ENCODE data around the gene DNM3.
"Not testable (repeated sequence)": the region's sequence is repeated elsewhere in the genome, so short reads cannot be mapped to it uniquely, and the experiment has no call there.

Gene DNM3

GRCh38 chr1:172345077-172345476 lies 503.8 kb downstream of the DNM3 start:
- no peak for DNase-seq

- no peak for DNase-seq
Observed at GRCh38 chr1:172347416-172347815, 506.1 kb downstream of the DNM3 start.

GRCh38 chr1:172350856-172351255 lies 509.6 kb downstream of the DNM3 start:
- DNase-seq: no peak

- DNase-seq: no peak
Observed at GRCh38 chr1:172351346-172351745, 510.0 kb downstream of the DNM3 start.

GRCh38 chr1:172351754-172352161 lies 510.5 kb downstream of the DNM3 start:
- DNase-seq: no peak

- DNase-seq: no peak
Observed at GRCh38 chr1:172352435-172352834, 511.1 kb downstream of the DNM3 start.

- no peak for DNase-seq
Observed at GRCh38 chr1:172354291-172355274, 513.3 kb downstream of the DNM3 start.

GRCh38 chr1:172356620-172357019 lies 515.3 kb downstream of the DNM3 start:
- no peak for DNase-seq

- DNase-seq: no peak
Observed at GRCh38 chr1:172357753-172358385, 516.6 kb downstream of the DNM3 start.

GRCh38 chr1:172359491-172359999 lies 518.2 kb downstream of the DNM3 start:
- no peak for DNase-seq

- DNase-seq: no peak
Observed at GRCh38 chr1:172360511-172360910, 519.2 kb downstream of the DNM3 start.

GRCh38 chr1:172360985-172361384 lies 519.7 kb downstream of the DNM3 start:
- DNase-seq: no peak

- no peak for DNase-seq
Observed at GRCh38 chr1:172363852-172364251, 522.6 kb downstream of the DNM3 start.

- DNase-seq: not testable (repeated sequence)
Observed at GRCh38 chr1:172371646-172372045, 530.3 kb downstream of the DNM3 start.

GRCh38 chr1:172373864-172374263 lies 532.6 kb downstream of the DNM3 start:
- DNase-seq: no peak

GRCh38 chr1:172375211-172375631 lies 533.9 kb downstream of the DNM3 start:
- DNase-seq: no peak

GRCh38 chr1:172376431-172376830 lies 535.1 kb downstream of the DNM3 start:
- DNase-seq: no peak

- DNase-seq: no peak
Observed at GRCh38 chr1:172377565-172377964, 536.3 kb downstream of the DNM3 start.

GRCh38 chr1:172378109-172378760 lies 536.9 kb downstream of the DNM3 start:
- no peak for DNase-seq

- DNase-seq: no peak
Observed at GRCh38 chr1:172380441-172381244, 539.3 kb downstream of the DNM3 start.

GRCh38 chr1:172381946-172382345 lies 540.6 kb downstream of the DNM3 start:
- no peak for DNase-seq

GRCh38 chr1:172382406-172382805 lies 541.1 kb downstream of the DNM3 start:
- no peak for DNase-seq

All from stimulated activated CD4-positive, alpha-beta T cell treated with anti-CD3 and anti-CD28 coated beads, Interleukin-12 subunit alpha, Interleukin-12 subunit beta, amount 100 ng/mL, for 4 hours (primary cell).